HG02798 (cell line): ENCODE results near the gene PLIN5.
"Not testable (repeated sequence)": the region's sequence is repeated elsewhere in the genome, so short reads cannot be mapped to it uniquely, and the experiment has no call there.

Experiments
- ATAC-seq: cut with Tn5 transposase; IDR thresholded peaks from one replicate; pipeline ENCODE4 v1.9.1; 2021; ENCODE audit warnings: mild to moderate bottlenecking; ENCODE audit not compliant: unreplicated experiment, poor library complexity

PLIN5 gene

GRCh38 chr19:4570402-4570801 is 35.4 kb upstream of the PLIN5 start:
- no peak for ATAC-seq

GRCh38 chr19:4568886-4569285 is 33.9 kb upstream of the PLIN5 start:
- ATAC-seq = no peak

GRCh38 chr19:4567584-4568071 is 32.6 kb upstream of the PLIN5 start:
- ATAC-seq = no peak

- no peak for ATAC-seq
These were observed 31.5 kb upstream of the PLIN5 start for GRCh38 chr19:4566402-4567051.

- not testable (repeated sequence) for ATAC-seq
These were observed 28.5 kb upstream of the PLIN5 start for GRCh38 chr19:4563562-4563961.

- ATAC-seq = not testable (repeated sequence)
These were observed 27.1 kb upstream of the PLIN5 start for GRCh38 chr19:4562085-4562484.

GRCh38 chr19:4559569-4559968 is 24.5 kb upstream of the PLIN5 start, which contains the start of gene SEMA6B:
Gene SEMA6B (minus strand): TSS chr19:4559684. CDS start chr19:4558457, 1,227 bp downstream.
- no peak for ATAC-seq

GRCh38 chr19:4557971-4558941 is 23.2 kb upstream of the PLIN5 start:
- ATAC-seq = no peak

GRCh38 chr19:4557144-4557970 is 22.3 kb upstream of the PLIN5 start:
- no peak for ATAC-seq

GRCh38 chr19:4556597-4557127 is 21.6 kb upstream of the PLIN5 start:
- ATAC-seq = no peak

- no peak for ATAC-seq
These were observed 20.9 kb upstream of the PLIN5 start for GRCh38 chr19:4555657-4556561.

- ATAC-seq = no peak
These were observed 19.7 kb upstream of the PLIN5 start for GRCh38 chr19:4554717-4555116.

- ATAC-seq = no peak
These were observed 18.8 kb upstream of the PLIN5 start for GRCh38 chr19:4553775-4554174.

GRCh38 chr19:4553092-4553695 is 18.2 kb upstream of the PLIN5 start:
- no peak for ATAC-seq

GRCh38 chr19:4552525-4552819 is 17.4 kb upstream of the PLIN5 start:
- ATAC-seq = no peak

- no peak for ATAC-seq
These were observed 15.5 kb upstream of the PLIN5 start for GRCh38 chr19:4550479-4551050.

GRCh38 chr19:4550018-4550417 is 15.0 kb upstream of the PLIN5 start:
- ATAC-seq = no peak

GRCh38 chr19:4548238-4548584 is 13.2 kb upstream of the PLIN5 start:
- ATAC-seq = no peak
